ENCODE measurements around the gene PTPRG. TPM values are rescaled to one million over a fixed set of nuclear protein-coding genes. Genes with fewer than 3 reads are reported as not detected.

Gene PTPRG
- total and polyA plus RNA-seq, 10 of the 15 experiments (the other 5 are each of a cell fraction or from before 2014, with no cell fraction given): 0.29 to 20.7 (median 1.4) TPM

DNA sequence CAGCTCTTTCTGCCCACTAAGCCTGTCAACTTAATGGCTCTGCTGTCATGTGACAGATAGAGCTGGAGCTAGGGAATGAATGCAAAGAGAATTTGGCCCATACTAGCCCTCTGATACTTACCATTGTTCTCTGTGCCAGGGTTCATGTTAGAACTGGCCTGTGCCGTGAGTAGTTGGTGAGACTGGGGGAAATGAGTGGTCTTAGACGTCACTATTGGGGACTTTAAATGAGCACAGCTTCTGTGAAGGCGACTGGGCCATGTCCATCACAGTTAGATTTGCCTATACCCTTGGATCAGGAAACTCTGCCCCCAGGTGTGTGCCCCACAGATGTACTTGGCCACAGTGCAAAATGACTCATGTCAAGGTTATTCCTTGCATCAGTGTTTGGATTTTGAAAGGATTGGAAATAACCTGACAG lies 124.9 kb downstream of the PTPRG start (continued):
- TF ChIP-seq SREBF2 (IDR thresholded peaks at IDR 0.05; ENCODE audit: low read length) (no peak), SUPT20H (IDR thresholded peaks at IDR 0.05; ENCODE audit: borderline replicate concordance, control insufficient read depth, low read depth, low read length) (no peak), HDGF (IDR thresholded peaks at IDR 0.05) (no peak), NR2F1 (conservative IDR thresholded peaks at IDR 0.05) (no peak), SMAD5 (IDR thresholded peaks at IDR 0.05; ENCODE audit: low read depth) (no peak)
- TF ChIP-seq, protein P1, sequence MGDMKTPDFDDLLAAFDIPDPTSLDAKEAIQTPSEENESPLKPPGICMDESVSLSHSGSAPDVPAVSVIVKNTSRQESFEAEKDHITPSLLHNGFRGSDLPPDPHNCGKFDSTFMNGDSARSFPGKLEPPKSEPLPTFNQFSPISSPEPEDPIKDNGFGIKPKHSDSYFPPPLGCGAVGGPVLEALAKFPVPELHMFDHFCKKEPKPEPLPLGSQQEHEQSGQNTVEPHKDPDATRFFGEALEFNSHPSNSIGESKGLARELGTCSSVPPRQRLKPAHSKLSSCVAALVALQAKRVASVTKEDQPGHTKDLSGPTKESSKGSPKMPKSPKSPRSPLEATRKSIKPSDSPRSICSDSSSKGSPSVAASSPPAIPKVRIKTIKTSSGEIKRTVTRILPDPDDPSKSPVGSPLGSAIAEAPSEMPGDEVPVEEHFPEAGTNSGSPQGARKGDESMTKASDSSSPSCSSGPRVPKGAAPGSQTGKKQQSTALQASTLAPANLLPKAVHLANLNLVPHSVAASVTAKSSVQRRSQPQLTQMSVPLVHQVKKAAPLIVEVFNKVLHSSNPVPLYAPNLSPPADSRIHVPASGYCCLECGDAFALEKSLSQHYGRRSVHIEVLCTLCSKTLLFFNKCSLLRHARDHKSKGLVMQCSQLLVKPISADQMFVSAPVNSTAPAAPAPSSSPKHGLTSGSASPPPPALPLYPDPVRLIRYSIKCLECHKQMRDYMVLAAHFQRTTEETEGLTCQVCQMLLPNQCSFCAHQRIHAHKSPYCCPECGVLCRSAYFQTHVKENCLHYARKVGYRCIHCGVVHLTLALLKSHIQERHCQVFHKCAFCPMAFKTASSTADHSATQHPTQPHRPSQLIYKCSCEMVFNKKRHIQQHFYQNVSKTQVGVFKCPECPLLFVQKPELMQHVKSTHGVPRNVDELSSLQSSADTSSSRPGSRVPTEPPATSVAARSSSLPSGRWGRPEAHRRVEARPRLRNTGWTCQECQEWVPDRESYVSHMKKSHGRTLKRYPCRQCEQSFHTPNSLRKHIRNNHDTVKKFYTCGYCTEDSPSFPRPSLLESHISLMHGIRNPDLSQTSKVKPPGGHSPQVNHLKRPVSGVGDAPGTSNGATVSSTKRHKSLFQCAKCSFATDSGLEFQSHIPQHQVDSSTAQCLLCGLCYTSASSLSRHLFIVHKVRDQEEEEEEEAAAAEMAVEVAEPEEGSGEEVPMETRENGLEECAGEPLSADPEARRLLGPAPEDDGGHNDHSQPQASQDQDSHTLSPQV (IDR thresholded peaks at IDR 0.05): no peak

DNA sequence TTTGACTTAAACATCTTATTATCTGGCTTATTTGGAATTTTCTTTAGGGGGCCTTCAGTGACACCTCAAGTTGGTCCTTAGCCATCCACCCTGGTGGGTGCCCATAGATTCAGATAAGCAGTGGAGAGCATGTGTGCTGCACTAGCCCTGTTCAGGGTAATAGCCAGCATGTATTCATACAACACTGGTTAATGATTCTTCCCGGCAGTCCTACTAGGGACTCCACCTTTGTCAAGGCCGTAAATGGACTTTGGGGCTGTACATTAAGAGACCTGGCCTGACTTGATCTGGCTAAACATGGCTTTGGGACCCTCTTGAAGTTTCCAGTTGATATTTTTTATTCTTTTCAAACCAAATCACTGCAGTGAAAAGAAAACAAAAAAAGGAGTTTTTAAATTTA lies 125.8 kb downstream of the PTPRG start:
- Histone ChIP-seq H3K9me3 (replicated peaks; ENCODE audit: control insufficient read depth, insufficient read depth, low read length) (no peaks in the 10 kb centered on the region), H3K4me2 (ENCODE audit: control insufficient read depth, insufficient read depth) (no peak overlapping the region), H3K36me3 (ENCODE audit: control insufficient read depth in 2 of 2, insufficient read depth in 2 of 2, low read length in 1 of 2) (no peaks in the 10 kb centered on the region), H2AFZ (ENCODE audit: control insufficient read depth, low read depth, low read length) (no peak overlapping the region), H3K79me2 (ENCODE audit: control insufficient read depth, insufficient read depth, low read length) (no peaks in the 10 kb centered on the region), H4K20me1 (ENCODE audit: control insufficient read depth, insufficient read depth) (no peaks in the 10 kb centered on the region), H3K4me1 (ENCODE audit: control insufficient read depth, insufficient read depth, low read length) (no peaks in the 10 kb centered on the region), H3K27me3 (replicated peaks in 1 of 2; ENCODE audit: control insufficient read depth in 2 of 2, insufficient read depth in 2 of 2, low read length in 1 of 2) (no peaks in the 10 kb centered on the region; a peak in 2 of 4 replicates), H3K27ac (ENCODE audit: control insufficient read depth, insufficient read depth) (no peak overlapping the region), H3K4me3 (no peak overlapping the region), H3K9ac (ENCODE audit: control insufficient read depth, insufficient read depth, low read length) (no peak overlapping the region)
- ChIA-PET SMC1A (ENCODE audit: uncharacterized antibody, unreplicated experiment) (interaction anchor here (0.7 to 2.6 kb wide), 7 partner anchors 13 to 613 kb away, joined by 3 to 14 read pairs (median 5); no protein-coding TSS in a partner anchor), RAD21 (ENCODE audit: unreplicated experiment) (interaction anchor here (0.6 to 1.5 kb wide), 3 partner anchors 17 to 123 kb away, joined by 4 read pairs; no protein-coding TSS in a partner anchor), POLR2A (interaction anchor here (1.3 kb wide), 1 partner anchor 13 kb away, joined by 5 read pairs; no protein-coding TSS in a partner anchor), CTCF (interaction anchor here (1.2 kb wide), 1 partner anchor 29 kb away, joined by 3 read pairs; no protein-coding TSS in a partner anchor)
- in situ Hi-C loops (cut with MboI): no loop called here
- no peak for DNase-seq (ENCODE audit: low read depth, low spot score)
- intact Hi-C loops (cut with micrococcal nuclease; ENCODE audit: unreplicated experiment): no loop called here
- WGBS (ENCODE audit: insufficient coverage, insufficient replicate concordance, low lambda C conversion rate, missing lambda C conversion rate): 40% methylated on average over 2 of the region's 2 CpGs
- ATAC-seq: peak; percentile 45
- FAIRE-seq: no peak
- BruUV-seq (replicated peaks): no TSS peak
- TF ChIP-seq SIN3A (IDR thresholded peaks at IDR 0.05; ENCODE audit: low read depth, low read length): no peak
- no peak for TF ChIP-seq PAX5 (IDR thresholded peaks at IDR 0.05; ENCODE audit: borderline replicate concordance, low read depth, low read length)
- no peak for TF ChIP-seq MEF2B (IDR thresholded peaks at IDR 0.05; ENCODE audit: partially characterized antibody, poor library complexity, severe bottlenecking)
- no peak for TF ChIP-seq RB1 (IDR thresholded peaks at IDR 0.05; ENCODE audit: borderline replicate concordance)
- TF ChIP-seq CREB1 (IDR thresholded peaks at IDR 0.05; ENCODE audit: low read depth): no peak
- no peak for TF ChIP-seq BMI1 (IDR thresholded peaks at IDR 0.05; ENCODE audit: borderline replicate concordance)
- TF ChIP-seq CBX3 (IDR thresholded peaks at IDR 0.05; ENCODE audit: borderline replicate concordance, low read depth): no peak
- TF ChIP-seq TAF1 (IDR thresholded peaks at IDR 0.05; ENCODE audit: borderline replicate concordance, low read depth, low read length): no peak
- TF ChIP-seq POLR2A (IDR thresholded peaks at IDR 0.05; ENCODE audit: low read depth, low read length): no peak
- TF ChIP-seq IKZF2 (IDR thresholded peaks at IDR 0.05): no peak
- no peak for TF ChIP-seq LARP7 (IDR thresholded peaks at IDR 0.05)
- TF ChIP-seq ATF7 (IDR thresholded peaks at IDR 0.05; ENCODE audit: low read depth): no peak
- no peak for TF ChIP-seq ZNF384 (IDR thresholded peaks at IDR 0.05; ENCODE audit: borderline replicate concordance, low read depth, low read length)
- no peak for TF ChIP-seq BRCA1 (IDR thresholded peaks at IDR 0.05; ENCODE audit: low read depth, low read length)
- no peak for TF ChIP-seq HSF1 (IDR thresholded peaks at IDR 0.05; ENCODE audit: low read depth, low read length)
- no peak for TF ChIP-seq NBN (IDR thresholded peaks at IDR 0.05)
